Osteocyte (in vitro differentiated cells): ENCODE measurements around the gene PNLIPRP2. TPM values are rescaled to one million over a fixed set of nuclear protein-coding genes. Genes with fewer than 3 reads are reported as not detected.

Experiments used
- DNase-seq: peaks from one replicate; pipeline ENCODE4 v3.0.0; 2021; ENCODE audit warnings: mixed read lengths; ENCODE audit not compliant: unreplicated experiment; ENCODE audit errors: extremely low spot score
- H3K27ac Mint-ChIP-seq: one replicate; pipeline ENCODE4 v1.8.0; 2021; ENCODE audit warnings: mild to moderate bottlenecking, mixed read lengths; ENCODE audit not compliant: unreplicated experiment
- H3K27me3 Mint-ChIP-seq: one replicate; pipeline ENCODE4 v1.8.0; 2021; ENCODE audit warnings: mixed read lengths; ENCODE audit not compliant: unreplicated experiment
- H3K36me3 Mint-ChIP-seq: one replicate; pipeline ENCODE4 v1.8.0; 2021; ENCODE audit warnings: mixed read lengths; ENCODE audit not compliant: unreplicated experiment
- H3K4me1 Mint-ChIP-seq: one replicate; pipeline ENCODE4 v1.8.0; 2021; ENCODE audit warnings: mixed read lengths; ENCODE audit not compliant: unreplicated experiment
- H3K4me3 Mint-ChIP-seq: one replicate; pipeline ENCODE4 v1.8.0; 2021; ENCODE audit warnings: mild to moderate bottlenecking, moderate library complexity, mixed read lengths; ENCODE audit not compliant: unreplicated experiment
- H3K9me3 Mint-ChIP-seq: one replicate; pipeline ENCODE4 v1.8.0; 2021; ENCODE audit warnings: mixed read lengths; ENCODE audit not compliant: unreplicated experiment
- CTCF ChIP-seq: fragments of 200-600 bp; sonication (generic); IDR thresholded peaks from 2 replicates; pipeline ENCODE4 v1.5.0; 2021; ENCODE audit warnings: antibody characterized with exemption, mild to moderate bottlenecking, moderate library complexity
- total RNA-seq: library from RNA; stranded (reverse); gene quantifications from 2 replicates; pipeline ENCODE4 v1.2.1, GENCODE V29; 2021

PNLIPRP2 gene
- total RNA-seq, 1 donor from 2014 or later = not detected

- Mint-ChIP-seq H3K27ac (no peak within 1 kb of the TSS), H3K27me3 (peaks cover 2% of the 10 kb centered on the region), H3K9me3 (peaks cover 4% of the 10 kb centered on the region), H3K4me3 (no peak within 1 kb of the TSS), H3K4me1 (no peaks in the 10 kb centered on the region), H3K36me3 (no peaks in the 10 kb centered on the region)
- no peak for DNase-seq
- TF ChIP-seq CTCF = no peak
Observed at GRCh38 chr10:116590590-116591444, 29.9 kb upstream of the PNLIPRP2 start, which contains the start of gene PNLIPRP1. Gene PNLIPRP1, plus strand, starts transcription at chr10:116590959. Its CDS starts 171 bp downstream, at chr10:116591130.

GRCh38 chr10:116593139-116593740, 27.5 kb upstream of the PNLIPRP2 start:
- Mint-ChIP-seq H3K27me3 (peaks cover 2% of the 10 kb centered on the region), H3K27ac (no peak overlapping the region), H3K4me3 (no peak overlapping the region), H3K4me1 (no peaks in the 10 kb centered on the region), H3K36me3 (no peaks in the 10 kb centered on the region), H3K9me3 (no peaks in the 10 kb centered on the region)
- DNase-seq = no peak
- TF ChIP-seq CTCF = no peak

GRCh38 chr10:116594525-116595035, 26.2 kb upstream of the PNLIPRP2 start:
- DNase-seq = no peak
- H3K27me3 Mint-ChIP-seq = peaks cover 2% of the 10 kb centered on the region
- no peaks in the 10 kb centered on the region for H3K4me1 Mint-ChIP-seq
- no peaks in the 10 kb centered on the region for H3K9me3 Mint-ChIP-seq
- H3K4me3 Mint-ChIP-seq = no peak overlapping the region
- no peak for TF ChIP-seq CTCF
- no peaks in the 10 kb centered on the region for H3K36me3 Mint-ChIP-seq
- H3K27ac Mint-ChIP-seq = no peak overlapping the region

- Mint-ChIP-seq H3K4me3 (no peak overlapping the region), H3K36me3 (no peaks in the 10 kb centered on the region), H3K27ac (no peak overlapping the region), H3K4me1 (no peaks in the 10 kb centered on the region), H3K27me3 (peaks cover 5% of the 10 kb centered on the region), H3K9me3 (no peaks in the 10 kb centered on the region)
- TF ChIP-seq CTCF = no peak
- no peak for DNase-seq
Observed at GRCh38 chr10:116596062-116596461, 24.7 kb upstream of the PNLIPRP2 start.

- Mint-ChIP-seq H3K27ac (no peak overlapping the region), H3K4me3 (no peak overlapping the region), H3K4me1 (no peaks in the 10 kb centered on the region), H3K9me3 (no peaks in the 10 kb centered on the region), H3K36me3 (no peaks in the 10 kb centered on the region), H3K27me3 (peaks cover 5% of the 10 kb centered on the region)
- DNase-seq = no peak
- no peak for TF ChIP-seq CTCF
Observed at GRCh38 chr10:116597543-116597942, 23.2 kb upstream of the PNLIPRP2 start.
